ENCODE measurements around the gene CLIC5.

CLIC5 gene

DNA sequence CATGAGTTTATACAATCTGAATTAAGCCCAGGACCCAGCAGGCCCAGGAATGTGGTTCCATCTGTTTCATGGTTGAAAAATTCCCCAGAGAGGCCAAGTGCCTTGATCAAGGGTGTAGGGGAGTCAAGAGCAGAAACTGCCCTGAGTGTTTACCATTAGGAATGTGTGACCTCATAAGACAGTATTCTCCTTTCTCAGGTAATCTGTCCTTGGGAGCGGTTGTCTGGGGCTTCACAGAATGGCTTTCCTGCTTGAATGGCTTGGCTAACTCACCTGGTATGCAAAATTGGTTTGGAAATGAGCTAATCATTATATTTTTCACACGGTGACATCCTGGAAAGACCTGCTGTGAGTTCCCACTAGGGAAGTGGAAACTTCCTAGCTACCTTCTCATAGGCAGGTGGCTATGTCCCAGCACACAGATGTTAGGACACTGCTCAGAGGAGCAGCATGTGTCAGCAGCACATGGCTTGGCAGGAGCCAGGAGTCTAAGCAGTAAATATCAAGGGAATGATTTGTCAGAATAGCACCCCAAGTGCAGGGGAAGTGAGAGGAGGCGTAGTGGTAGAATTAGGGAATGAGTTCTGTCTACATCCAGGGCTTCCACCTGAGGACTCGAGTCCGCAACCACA lies 17.7 kb downstream of the CLIC5 start:
- DNase-seq (ENCODE audit: low spot score) = no peak

DNA sequence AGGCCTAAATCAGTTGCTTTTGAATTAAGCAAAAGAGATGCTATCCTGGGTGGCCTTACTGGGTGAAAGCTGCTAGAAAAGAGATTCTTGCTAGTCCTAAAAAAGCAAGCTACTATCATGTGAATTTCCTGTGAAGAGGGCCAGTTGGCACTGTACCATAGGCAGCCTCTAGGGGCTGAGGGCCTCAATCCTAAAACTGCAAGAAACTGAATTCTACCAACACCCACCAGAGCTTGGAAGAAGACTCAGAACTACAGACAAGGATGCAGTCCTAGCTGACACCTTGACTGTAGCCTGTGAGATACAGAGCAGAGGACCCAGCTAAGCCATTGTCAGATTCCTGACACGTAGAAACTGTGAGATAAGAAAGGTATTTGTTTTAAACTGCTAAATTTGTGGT lies 24.5 kb downstream of the CLIC5 start:
- no peak for DNase-seq (ENCODE audit: low spot score)

DNA sequence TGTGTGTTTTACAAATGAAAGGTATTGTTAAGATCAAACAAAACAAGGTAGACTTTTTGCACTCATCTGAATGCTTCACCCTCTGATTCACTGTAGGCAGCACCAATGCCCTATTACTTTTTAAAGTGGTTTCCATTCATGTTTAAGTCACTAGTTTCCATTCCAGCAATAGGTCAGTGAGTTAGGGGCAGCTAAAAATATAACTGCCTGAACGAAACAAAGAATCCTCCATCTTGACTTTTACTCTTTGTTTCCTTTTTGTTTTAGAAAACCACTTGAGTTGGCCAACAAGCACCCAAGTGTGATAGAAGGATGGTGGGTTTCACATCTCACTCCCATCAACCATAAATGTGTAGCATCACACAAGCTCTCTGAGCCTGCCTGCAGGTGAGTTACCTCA lies 25.5 kb downstream of the CLIC5 start:
- DNase-seq (ENCODE audit: low spot score) = no peak

- no peak for DNase-seq (ENCODE audit: low spot score)
Observed at GRCh38 chr6:45988635-45989034, 27.0 kb downstream of the CLIC5 start.

GRCh38 chr6:45987856-45988255 lies 27.8 kb downstream of the CLIC5 start:
- DNase-seq (ENCODE audit: low spot score) = no peak

DNA sequence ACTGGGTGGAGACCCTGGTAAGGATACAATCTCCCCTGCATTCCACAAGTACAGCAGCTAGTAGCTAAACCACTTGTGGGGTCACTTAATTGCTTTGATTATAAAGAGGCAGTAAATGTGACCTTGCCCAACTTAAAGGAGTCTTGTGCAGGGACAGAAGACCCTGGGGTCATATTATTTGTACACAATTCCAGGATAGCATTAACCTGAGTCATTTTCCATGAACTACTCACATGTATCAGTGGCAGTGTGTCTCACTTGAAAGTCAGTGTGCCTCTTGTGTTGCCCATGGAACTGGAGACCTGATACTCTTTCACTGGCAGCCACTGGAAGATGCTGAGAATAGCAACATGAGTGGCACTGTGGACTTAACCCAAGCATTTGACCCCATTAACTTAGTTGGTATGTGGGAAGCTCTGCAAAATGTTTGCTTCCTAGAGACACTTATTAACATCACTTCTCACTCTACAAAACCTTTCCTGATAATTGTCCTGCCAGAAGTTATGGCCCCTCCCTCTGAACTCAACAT lies 28.9 kb downstream of the CLIC5 start:
- no peak for DNase-seq (ENCODE audit: low spot score)

GRCh38 chr6:45984788-45985425 lies 30.8 kb downstream of the CLIC5 start:
- DNase-seq (ENCODE audit: low spot score) = no peak

GRCh38 chr6:45984347-45984746 lies 31.3 kb downstream of the CLIC5 start:
- DNase-seq (ENCODE audit: low spot score) = no peak

DNA sequence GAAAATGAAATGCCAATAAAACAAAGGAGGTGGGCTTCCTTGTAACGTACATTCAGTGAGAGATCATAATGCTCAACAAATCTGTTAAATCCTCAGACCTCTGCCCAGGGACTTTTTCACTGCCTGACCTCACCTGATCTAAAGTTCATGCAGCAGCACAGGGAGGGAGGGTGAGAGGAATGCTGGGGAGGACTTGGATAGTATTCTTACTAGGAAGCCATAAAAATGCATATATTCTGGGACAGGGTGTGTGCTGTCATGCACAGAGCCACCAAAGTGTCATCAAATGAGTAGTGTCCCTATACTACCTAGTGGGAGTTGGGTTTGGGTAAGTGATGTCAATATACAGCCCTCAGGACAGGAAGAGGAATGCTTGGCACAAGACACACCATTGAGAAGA lies 32.6 kb downstream of the CLIC5 start:
- DNase-seq (ENCODE audit: low spot score) = no peak

GRCh38 chr6:45982280-45983036 lies 33.2 kb downstream of the CLIC5 start:
- no peak for DNase-seq (ENCODE audit: low spot score)

DNA sequence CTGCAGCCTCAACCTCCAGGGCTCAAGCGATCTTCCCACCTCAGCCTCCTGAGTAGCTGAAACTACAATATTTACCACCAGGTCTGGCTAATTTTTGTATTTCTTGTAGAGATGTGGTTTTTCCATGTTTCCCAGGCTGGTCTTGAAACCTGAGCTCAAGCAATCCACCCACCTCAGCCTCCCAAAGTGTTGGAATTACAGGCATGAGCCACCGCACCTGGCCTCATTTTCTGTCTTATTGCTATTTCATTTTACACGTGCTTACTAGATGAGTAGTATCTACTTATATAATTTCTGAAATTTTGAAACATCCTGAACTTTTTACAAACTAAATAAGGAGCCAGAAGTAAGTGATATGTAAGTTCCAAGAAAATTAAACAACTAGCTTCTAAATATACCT lies 34.6 kb downstream of the CLIC5 start:
- no peak for DNase-seq (ENCODE audit: low spot score)

DNA sequence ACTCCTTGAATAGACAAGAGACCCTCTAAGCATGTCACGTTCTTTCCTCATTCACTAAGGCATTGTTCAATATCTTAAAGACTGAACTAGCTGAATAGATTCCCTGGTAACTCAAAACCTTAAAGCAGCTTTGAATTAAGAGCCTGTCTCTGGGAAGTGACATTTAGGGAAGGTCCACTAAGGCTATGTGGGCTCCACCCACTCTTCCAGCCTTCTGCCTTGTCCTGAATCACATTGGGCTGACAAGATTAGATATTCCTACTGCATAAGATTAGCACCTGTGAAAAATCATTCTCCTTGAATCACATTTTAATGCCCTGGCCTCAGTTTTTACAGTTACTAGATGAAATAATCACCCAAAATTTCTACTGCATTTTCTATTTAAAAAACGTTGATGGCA lies 36.3 kb downstream of the CLIC5 start:
- no peak for DNase-seq (ENCODE audit: low spot score)

DNA sequence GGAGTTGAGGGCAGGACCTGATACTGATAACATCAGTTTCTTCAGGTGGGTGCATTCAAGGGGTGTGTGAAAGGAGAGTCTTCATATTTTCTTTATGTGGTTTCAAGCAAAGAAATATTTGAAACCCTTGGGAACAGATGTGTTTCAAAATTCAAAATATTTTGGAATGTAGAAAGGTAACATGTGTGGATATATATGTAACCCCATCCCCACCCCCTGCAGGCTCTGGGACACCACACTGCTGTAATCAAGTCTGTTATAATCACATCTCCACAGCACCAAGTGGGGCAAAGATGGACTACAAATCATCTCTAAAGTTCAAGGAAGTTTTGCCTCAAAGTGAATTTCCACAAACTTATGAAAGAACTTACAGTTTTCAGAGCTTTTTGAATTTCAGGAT lies 41.1 kb downstream of the CLIC5 start:
- DNase-seq (ENCODE audit: low spot score) = no peak

DNA sequence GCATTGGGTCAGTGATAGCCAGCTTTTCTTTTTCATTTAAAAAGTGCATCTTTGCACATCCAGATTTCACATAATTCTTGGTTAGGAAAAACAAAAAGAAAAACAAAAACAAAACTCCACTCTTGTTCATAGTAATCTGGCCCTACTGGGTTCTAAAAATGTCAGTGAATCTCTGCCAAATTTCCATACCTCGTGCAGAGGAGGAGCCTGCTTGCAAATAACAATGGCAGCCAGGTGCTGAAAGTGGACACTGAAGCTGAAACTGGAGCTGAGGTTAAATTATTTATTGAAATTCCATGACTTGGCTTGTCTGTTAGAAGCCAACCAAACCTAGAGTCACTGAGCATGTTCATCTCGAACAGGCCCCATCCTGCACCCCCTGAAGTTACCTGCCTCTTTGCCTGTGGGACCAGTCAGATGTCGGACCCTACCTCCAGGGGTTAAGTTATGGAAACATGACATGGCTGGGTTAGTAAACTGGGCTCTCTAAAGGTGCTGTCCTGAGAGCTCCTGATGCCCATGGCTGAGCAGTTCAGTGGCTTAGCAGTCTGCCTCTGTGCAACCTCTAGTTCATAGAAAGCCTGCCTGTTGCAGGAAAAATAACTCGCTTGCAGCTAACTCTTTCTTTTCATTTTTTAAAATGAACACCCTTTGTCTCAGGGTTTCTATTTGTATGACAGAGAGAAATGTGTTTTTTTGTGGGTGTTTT lies 42.7 kb downstream of the CLIC5 start:
- no peak for DNase-seq (ENCODE audit: low spot score)

- DNase-seq (ENCODE audit: low spot score) = no peak
Observed at GRCh38 chr6:45971287-45971686, 44.4 kb downstream of the CLIC5 start.

DNA sequence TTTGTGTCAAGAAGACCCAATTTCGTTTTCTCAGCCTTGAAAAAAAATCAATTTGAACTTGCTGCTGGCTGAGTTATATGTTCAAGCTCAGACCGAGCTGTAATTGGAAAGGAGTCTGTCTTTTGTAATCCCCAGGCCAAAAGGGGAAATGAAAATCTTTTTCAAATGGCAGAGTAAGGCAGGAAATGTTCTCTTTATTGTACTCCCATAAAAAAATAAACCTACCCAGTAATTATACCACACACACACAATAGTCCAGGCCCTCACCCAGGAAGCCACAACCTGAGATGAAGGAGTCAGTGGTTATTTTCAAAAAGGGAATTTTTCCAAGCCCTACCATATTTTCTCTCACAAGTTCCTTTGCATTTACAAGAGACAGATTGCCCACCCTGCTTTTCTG lies 45.3 kb downstream of the CLIC5 start:
- peak; percentile 13 for DNase-seq (ENCODE audit: low spot score)

GRCh38 chr6:45969883-45970282 lies 45.8 kb downstream of the CLIC5 start:
- no peak for DNase-seq (ENCODE audit: low spot score)

DNA sequence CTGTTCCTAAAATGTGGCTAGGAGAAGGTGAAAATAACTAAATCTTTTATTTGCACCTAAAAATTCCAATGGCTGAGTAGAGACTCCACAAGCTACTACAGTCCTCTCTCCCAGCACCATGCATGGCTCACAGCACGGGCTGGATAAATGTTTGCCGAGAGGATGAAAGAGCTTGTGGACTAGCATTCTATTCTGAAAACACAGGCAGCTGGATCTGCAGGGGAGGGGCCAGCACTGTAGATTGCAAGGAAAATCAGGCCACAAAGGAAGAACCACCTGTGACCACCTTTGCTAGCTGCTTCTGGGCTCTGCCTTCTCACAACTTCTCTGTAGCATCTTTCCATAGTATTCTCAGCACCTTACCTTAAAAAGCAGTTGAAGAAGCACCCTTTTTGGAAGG lies 46.6 kb downstream of the CLIC5 start:
- no peak for DNase-seq (ENCODE audit: low spot score)

- DNase-seq (ENCODE audit: low spot score) = no peak
Observed at GRCh38 chr6:45967363-45967762, 48.3 kb downstream of the CLIC5 start.

- no peak for DNase-seq (ENCODE audit: low spot score)
Observed at GRCh38 chr6:45966797-45967196, 48.9 kb downstream of the CLIC5 start.

DNA sequence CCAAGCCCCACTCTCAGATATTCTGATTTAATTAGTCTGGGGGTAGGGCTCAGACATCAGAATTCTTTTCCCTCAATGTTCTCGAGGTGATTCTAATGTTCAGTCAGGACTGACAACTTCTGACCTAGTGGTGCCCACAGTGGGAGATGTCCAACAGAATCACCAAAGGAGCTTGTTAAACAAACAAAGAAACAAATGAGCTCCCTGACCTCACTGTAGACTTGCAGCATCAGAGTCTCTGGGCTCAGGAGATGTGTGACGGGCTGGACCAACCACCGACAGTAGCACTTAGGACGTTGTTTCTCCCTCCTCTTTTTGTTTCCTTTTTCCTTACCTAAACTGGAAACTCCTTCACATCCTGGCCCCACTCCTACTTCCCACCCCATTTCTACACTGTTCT lies 49.3 kb downstream of the CLIC5 start:
- DNase-seq (ENCODE audit: low spot score) = no peak

- no peak for DNase-seq (ENCODE audit: low spot score)
Observed at GRCh38 chr6:45965792-45966191, 49.9 kb downstream of the CLIC5 start.

DNA sequence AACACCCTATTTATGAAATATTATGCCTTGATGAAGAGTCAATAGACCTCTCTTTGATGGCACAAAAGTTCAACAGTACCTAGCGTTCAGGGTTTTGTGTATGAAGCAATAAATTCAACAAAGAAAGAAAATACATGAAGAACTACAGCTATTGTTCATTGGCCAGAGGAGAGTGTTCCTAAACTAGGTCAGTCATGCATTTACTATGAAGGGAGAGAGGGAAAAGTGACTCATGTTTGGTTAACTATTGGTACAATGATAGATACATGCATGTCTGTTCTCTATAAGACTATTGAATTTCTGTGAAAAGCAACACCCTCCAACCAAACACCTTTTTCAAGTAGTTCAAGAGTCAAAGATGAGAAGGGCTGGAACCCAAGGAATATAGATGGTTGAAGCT lies 50.7 kb downstream of the CLIC5 start:
- DNase-seq (ENCODE audit: low spot score) = no peak

Measured in pons (tissue), 1 donor.